ENCODE data around the gene MYH11. TPM values are rescaled to one million over a fixed set of nuclear protein-coding genes. Genes with fewer than 3 reads are reported as not detected.

Gene MYH11
- polyA plus RNA-seq, 1 donor (not counting 4 experiments of a cell fraction or from before 2014, with no cell fraction given): not detected

GRCh38 chr16:15770107-15770506 lies 86.7 kb downstream of the MYH11 start:
- Histone ChIP-seq H3K9me1 (ENCODE audit: control insufficient read depth, extremely low read depth, insufficient read depth, low read length) (no peaks in the 10 kb centered on the region), H3K4me1 (ENCODE audit: control insufficient read depth, extremely low read depth, insufficient read depth, low read length) (no peaks in the 10 kb centered on the region)

GRCh38 chr16:15769239-15769638 lies 87.6 kb downstream of the MYH11 start:
- no peaks in the 10 kb centered on the region for H3K9me1 ChIP-seq (ENCODE audit: control insufficient read depth, extremely low read depth, insufficient read depth, low read length)
- no peaks in the 10 kb centered on the region for H3K36me3 ChIP-seq (ENCODE audit: control insufficient read depth in 2 of 2, extremely low read depth in 1 of 2, insufficient read depth in 2 of 2, low read length in 2 of 2)
- no peak overlapping the region for H3K4me2 ChIP-seq (ENCODE audit: control insufficient read depth, extremely low read depth, insufficient read depth, low read depth, low read length)
- no peak overlapping the region for H3K27ac ChIP-seq (ENCODE audit: control insufficient read depth, insufficient read depth, low read length)
- no peaks in the 10 kb centered on the region for H4K20me1 ChIP-seq (ENCODE audit: control insufficient read depth, extremely low read depth, insufficient read depth, low read length)
- dilution Hi-C loops (cut with MboI; ENCODE audit: extremely low pct_ligation_motif_present, low sequenced_read_pairs): no loop called here
- H3K27me3 ChIP-seq (ENCODE audit: control insufficient read depth, extremely low read depth, insufficient read depth, low read length): peaks cover 6% of the 10 kb centered on the region
- H3K4me1 ChIP-seq (ENCODE audit: control insufficient read depth, extremely low read depth, insufficient read depth, low read length): no peaks in the 10 kb centered on the region
- no peak overlapping the region for H3K9ac ChIP-seq (ENCODE audit: control insufficient read depth, extremely low read depth, insufficient read depth, low read length)
- no peak overlapping the region for H2AFZ ChIP-seq (ENCODE audit: control insufficient read depth, low read length)
- no peak for DNase-seq (ENCODE audit: low read depth, low spot score)
- no peaks in the 10 kb centered on the region for H3K9me3 ChIP-seq (ENCODE audit: control insufficient read depth, low read depth, low read length)
- no peak for FAIRE-seq
- H3K79me2 ChIP-seq (ENCODE audit: control insufficient read depth, insufficient read depth, low read length): no peaks in the 10 kb centered on the region
- TF ChIP-seq CTCF (optimal IDR thresholded peaks at IDR 0.05 in 1 of 3, IDR thresholded peaks at IDR 0.05 in 1 of 3, conservative IDR thresholded peaks at IDR 0.05 in 1 of 3; ENCODE audit: extremely low read depth in 1 of 3, insufficient read depth in 2 of 3, low read length in 3 of 3): no peak
- H3K4me3 ChIP-seq (ENCODE audit: control insufficient read depth in 2 of 3, extremely low read depth in 1 of 3, insufficient read depth in 2 of 3, low read depth in 1 of 3, low read length in 3 of 3): no peak overlapping the region

More at GRCh38 chr16:15770107-15770506, 86.7 kb downstream of the MYH11 start:
- Histone ChIP-seq H3K79me2 (ENCODE audit: control insufficient read depth, insufficient read depth, low read length) (no peaks in the 10 kb centered on the region), H3K36me3 (ENCODE audit: control insufficient read depth in 2 of 2, extremely low read depth in 1 of 2, insufficient read depth in 2 of 2, low read length in 2 of 2) (no peaks in the 10 kb centered on the region), H3K9me3 (ENCODE audit: control insufficient read depth, low read depth, low read length) (no peaks in the 10 kb centered on the region), H3K4me3 (ENCODE audit: control insufficient read depth in 2 of 3, extremely low read depth in 1 of 3, insufficient read depth in 2 of 3, low read depth in 1 of 3, low read length in 3 of 3) (no peak overlapping the region), H2AFZ (ENCODE audit: control insufficient read depth, low read length) (no peak overlapping the region), H3K27me3 (ENCODE audit: control insufficient read depth, extremely low read depth, insufficient read depth, low read length) (peaks cover 6% of the 10 kb centered on the region), H4K20me1 (ENCODE audit: control insufficient read depth, extremely low read depth, insufficient read depth, low read length) (no peaks in the 10 kb centered on the region), H3K9ac (ENCODE audit: control insufficient read depth, extremely low read depth, insufficient read depth, low read length) (no peak overlapping the region), H3K27ac (ENCODE audit: control insufficient read depth, insufficient read depth, low read length) (no peak overlapping the region), H3K4me2 (ENCODE audit: control insufficient read depth, extremely low read depth, insufficient read depth, low read depth, low read length) (no peak overlapping the region)
- dilution Hi-C loops (cut with MboI; ENCODE audit: extremely low pct_ligation_motif_present, low sequenced_read_pairs): no loop called here
- no peak for DNase-seq (ENCODE audit: low read depth, low spot score)
- TF ChIP-seq EZH2 (IDR thresholded peaks at IDR 0.05; ENCODE audit: low read length): no peak
- TF ChIP-seq CTCF (optimal IDR thresholded peaks at IDR 0.05 in 1 of 3, IDR thresholded peaks at IDR 0.05 in 1 of 3, conservative IDR thresholded peaks at IDR 0.05 in 1 of 3; ENCODE audit: extremely low read depth in 1 of 3, insufficient read depth in 2 of 3, low read length in 3 of 3): no peak
- FAIRE-seq: no peak
